K562 (cell line): ENCODE data around the gene HNRNPA3. TPM values are rescaled to one million over a fixed set of nuclear protein-coding genes. Genes with fewer than 3 reads are reported as not detected.
A peak's percentile ranks its signal among the peaks of the same experiment; 100 is the strongest.

Source experiments
- ARID4B ChIP-seq: sonication (generic); formaldehyde crosslinking; IDR thresholded peaks from 2 replicates; pipeline ENCODE4 v1.8.0; 2022; ENCODE audit warnings: mild to moderate bottlenecking, missing genetic modification reagents
- BACH1 ChIP-seq: fragments of 200-800 bp; sonication (Bioruptor generic); IDR thresholded peaks from 2 replicates; pipeline ENCODE4 v1.6.1; 2016; ENCODE audit warnings: missing genetic modification characterization, missing compliant biosample characterization
- CEBPB ChIP-seq: fragments of 450-650 bp; IDR thresholded peaks from 2 replicates; pipeline ENCODE4 v1.6.1; 2016; ENCODE audit warnings: missing genetic modification characterization, missing compliant biosample characterization
- MCM7 ChIP-seq, 2 experiments: fragments of 450-650 bp; IDR thresholded peaks; 2 replicates each; pipeline ENCODE4 v1.6.1; 2016 to 2018
- MIER1 ChIP-seq: fragments of 450-650 bp; IDR thresholded peaks from 2 replicates; pipeline ENCODE4 v1.6.1; 2016; ENCODE audit warnings: antibody characterized with exemption, mild to moderate bottlenecking, low read depth
- NFATC3 ChIP-seq: fragments of 450-650 bp; IDR thresholded peaks from 2 replicates; pipeline ENCODE4 v1.6.1; 2017; ENCODE audit warnings: mild to moderate bottlenecking
- NFIC ChIP-seq: fragments of 450-650 bp; IDR thresholded peaks from 2 replicates; pipeline ENCODE4 v1.6.1; 2017; ENCODE audit warnings: mild to moderate bottlenecking, inconsistent platforms
- NR1H2 ChIP-seq: sonication (generic); formaldehyde crosslinking; IDR thresholded peaks from 2 replicates; pipeline ENCODE4 v1.4.0; 2020; ENCODE audit warnings: mild to moderate bottlenecking, missing genetic modification reagents
- RBBP5 ChIP-seq: fragments of 200-600 bp; sonication (generic); IDR thresholded peaks from 2 replicates; pipeline ENCODE4 v1.6.1; 2012; ENCODE audit warnings: borderline replicate concordance, mild to moderate bottlenecking, low read length, control low read depth, inconsistent platforms; ENCODE audit not compliant: insufficient read depth, poor library complexity, severe bottlenecking
- TRIM24 ChIP-seq, 2 experiments: fragments of 450-650 bp; IDR thresholded peaks; 2 replicates each; pipeline ENCODE4 v1.6.1; 2016
- ZBED1 ChIP-seq: IDR thresholded peaks from 2 replicates; pipeline ENCODE4 v1.6.1; 2014
- ZNF589 ChIP-seq: fragments of 200-800 bp; sonication (Bioruptor generic); IDR thresholded peaks from 2 replicates; pipeline ENCODE4 v1.6.1; 2016; ENCODE audit warnings: low read depth, missing genetic modification characterization, missing compliant biosample characterization
- polyA plus RNA-seq, 8 experiments: library from polyadenylated mRNA; depleted of rRNA in 4 of 8; stranded (reverse) in 5 of 8; unstranded in 3 of 8; fragments of >200 nt; fragmentation: Nextera tagmentation in 2 of 8; fragmentation: Illumina TruSeq in 1 of 8; extraction: Ambion mirVana in 2 of 8; extraction: Trizol in 1 of 8; gene quantifications; 2 replicates each; pipeline versions ENCODE4 v1.2.1 to v1.2.3, GENCODE V29; 2011 to 2014; ENCODE audit warnings: inconsistent platforms in 1 of 8, missing spikeins in 1 of 8
- total RNA-seq, 7 experiments: library from RNA; depleted of rRNA in 6 of 7; stranded (reverse); fragments of >200 nt in 6 of 7; fragmentation: Illumina TruSeq in 2 of 7; extraction: Trizol in 2 of 7; gene quantifications; 2 replicates each; pipeline versions ENCODE4 v1.2.1 to v1.2.3, GENCODE V29; 2011 to 2021; ENCODE audit warnings: low replicate concordance in 1 of 7
- TF ChIP-seq, protein P1 (sequence below): IDR thresholded peaks from 3 replicates; pipeline ENCODE4 v1.6.1; 2011; ENCODE audit warnings: borderline replicate concordance, mild to moderate bottlenecking; ENCODE audit not compliant: insufficient read length, insufficient read depth
- TF ChIP-seq, protein P2 (sequence below), 2 experiments: fragments of 450-650 bp in 1 of 2; sonication (generic) in 1 of 2; formaldehyde crosslinking in 1 of 2; IDR thresholded peaks in 1 of 2; conservative IDR thresholded peaks in 1 of 2; 2 replicates each; pipeline versions ENCODE4 v1.6.1 to v1.8.1; 2016 to 2023; ENCODE audit warnings: mild to moderate bottlenecking in 2 of 2, moderate library complexity in 2 of 2, inconsistent platforms in 1 of 2, missing genetic modification reagents in 1 of 2
- TF ChIP-seq, protein P3 (sequence below), 3 experiments: fragments of 200-800 bp in 1 of 3; sonication (Bioruptor generic) in 1 of 3; sonication (generic) in 1 of 3; formaldehyde crosslinking in 1 of 3; IDR thresholded peaks; 2 replicates each; pipeline versions ENCODE4 v1.6.1 to v1.8.0; 2016 to 2022; ENCODE audit warnings: mild to moderate bottlenecking in 2 of 3, missing compliant biosample characterization in 2 of 3, missing genetic modification characterization in 2 of 3, missing genetic modification reagents in 1 of 3
- TF ChIP-seq, protein P4 (sequence below): fragments of 250-450 bp; sonication (Bioruptor Pico); IDR thresholded peaks from 2 replicates; pipeline ENCODE4 v1.4.0; 2020; ENCODE audit warnings: mild to moderate bottlenecking, moderate library complexity, borderline replicate concordance

Gene HNRNPA3
- total and polyA plus RNA-seq, 9 of the 15 experiments (the other 6 are each of a cell fraction or from before 2014, with no cell fraction given): 72.8 to 428 (median 192) TPM

DNA sequence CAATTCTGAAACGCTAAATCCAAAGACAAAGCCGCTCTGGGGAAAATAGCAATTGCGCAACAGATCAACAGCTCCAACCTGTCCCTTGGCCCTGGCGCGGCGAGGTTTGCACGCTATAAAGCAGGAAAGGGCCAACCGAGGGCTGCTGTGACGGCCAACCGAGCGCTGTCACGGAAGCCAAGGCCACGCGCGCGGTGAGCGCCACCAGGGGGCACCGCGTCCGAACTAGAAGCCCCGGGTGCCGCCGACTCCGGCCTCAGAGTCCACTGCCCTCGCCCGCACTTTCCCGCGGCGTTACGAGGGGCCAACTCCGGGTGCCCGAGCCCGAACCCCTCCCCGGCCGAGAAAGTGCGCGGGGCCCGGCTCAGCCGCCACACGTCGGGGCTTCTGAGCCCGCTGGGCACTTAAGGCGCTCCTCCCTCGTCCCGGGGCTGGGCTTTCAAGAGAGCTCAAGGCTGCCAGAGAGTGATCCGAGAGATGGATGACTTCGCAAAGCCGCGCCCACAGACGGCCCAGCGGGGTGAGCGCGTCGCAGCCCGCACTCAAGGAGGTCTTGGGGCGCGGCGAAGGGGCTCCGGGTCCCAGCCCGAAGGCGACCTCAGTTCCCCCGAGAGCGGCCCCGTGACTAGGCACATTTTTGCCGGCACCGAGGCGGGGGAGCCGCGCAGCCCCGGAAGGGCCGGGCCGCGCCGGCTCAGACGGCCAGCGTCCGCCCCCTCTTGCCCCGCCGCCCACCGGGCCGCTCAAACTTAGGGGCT, 51.0 kb downstream of the HNRNPA3 start (continued):
- TF ChIP-seq, protein P1, sequence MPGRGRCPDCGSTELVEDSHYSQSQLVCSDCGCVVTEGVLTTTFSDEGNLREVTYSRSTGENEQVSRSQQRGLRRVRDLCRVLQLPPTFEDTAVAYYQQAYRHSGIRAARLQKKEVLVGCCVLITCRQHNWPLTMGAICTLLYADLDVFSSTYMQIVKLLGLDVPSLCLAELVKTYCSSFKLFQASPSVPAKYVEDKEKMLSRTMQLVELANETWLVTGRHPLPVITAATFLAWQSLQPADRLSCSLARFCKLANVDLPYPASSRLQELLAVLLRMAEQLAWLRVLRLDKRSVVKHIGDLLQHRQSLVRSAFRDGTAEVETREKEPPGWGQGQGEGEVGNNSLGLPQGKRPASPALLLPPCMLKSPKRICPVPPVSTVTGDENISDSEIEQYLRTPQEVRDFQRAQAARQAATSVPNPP: no peak
- TF ChIP-seq, protein P2, sequence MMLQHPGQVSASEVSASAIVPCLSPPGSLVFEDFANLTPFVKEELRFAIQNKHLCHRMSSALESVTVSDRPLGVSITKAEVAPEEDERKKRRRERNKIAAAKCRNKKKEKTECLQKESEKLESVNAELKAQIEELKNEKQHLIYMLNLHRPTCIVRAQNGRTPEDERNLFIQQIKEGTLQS (IDR thresholded peaks at IDR 0.05): peak; percentile 89
- TF ChIP-seq, protein P2 (CRISPR knock-in tag; conservative IDR thresholded peaks at IDR 0.05): peak; percentile 80; the same call in 1 of the 2 replicates
- TF ChIP-seq, protein P3, sequence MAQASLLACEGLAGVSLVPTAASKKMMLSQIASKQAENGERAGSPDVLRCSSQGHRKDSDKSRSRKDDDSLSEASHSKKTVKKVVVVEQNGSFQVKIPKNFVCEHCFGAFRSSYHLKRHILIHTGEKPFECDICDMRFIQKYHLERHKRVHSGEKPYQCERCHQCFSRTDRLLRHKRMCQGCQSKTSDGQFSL (CRISPR knock-in tag; IDR thresholded peaks at IDR 0.05): no peak
- TF ChIP-seq, protein P3 (tag; IDR thresholded peaks at IDR 0.05): no peak
- TF ChIP-seq CEBPB: peak; percentile 100
- no peak for TF ChIP-seq MCM7 (IDR thresholded peaks at IDR 0.05)
- TF ChIP-seq ZNF589 (CRISPR knock-in tag): peak; percentile 90; the same call in 1 of the 2 replicates
- peak in 1 of 2 experiments; percentile 67 for TF ChIP-seq TRIM24 (IDR thresholded peaks at IDR 0.05)
- TF ChIP-seq RBBP5: peak; percentile 85
- 0 out of 2 replicates have a peak, but pooled peaks have one; percentile 74 for TF ChIP-seq NR1H2 (CRISPR knock-in tag)
- peak; percentile 64 for TF ChIP-seq NFIC
- TF ChIP-seq BACH1 (tag): 0 out of 2 replicates have a peak, but pooled peaks have one; percentile 77
- TF ChIP-seq ARID4B (CRISPR knock-in tag): peak; percentile 99
- no peak for TF ChIP-seq NFATC3
- peak; percentile 90 for TF ChIP-seq ZBED1
- TF ChIP-seq MIER1: no peak
- TF ChIP-seq, protein P4, sequence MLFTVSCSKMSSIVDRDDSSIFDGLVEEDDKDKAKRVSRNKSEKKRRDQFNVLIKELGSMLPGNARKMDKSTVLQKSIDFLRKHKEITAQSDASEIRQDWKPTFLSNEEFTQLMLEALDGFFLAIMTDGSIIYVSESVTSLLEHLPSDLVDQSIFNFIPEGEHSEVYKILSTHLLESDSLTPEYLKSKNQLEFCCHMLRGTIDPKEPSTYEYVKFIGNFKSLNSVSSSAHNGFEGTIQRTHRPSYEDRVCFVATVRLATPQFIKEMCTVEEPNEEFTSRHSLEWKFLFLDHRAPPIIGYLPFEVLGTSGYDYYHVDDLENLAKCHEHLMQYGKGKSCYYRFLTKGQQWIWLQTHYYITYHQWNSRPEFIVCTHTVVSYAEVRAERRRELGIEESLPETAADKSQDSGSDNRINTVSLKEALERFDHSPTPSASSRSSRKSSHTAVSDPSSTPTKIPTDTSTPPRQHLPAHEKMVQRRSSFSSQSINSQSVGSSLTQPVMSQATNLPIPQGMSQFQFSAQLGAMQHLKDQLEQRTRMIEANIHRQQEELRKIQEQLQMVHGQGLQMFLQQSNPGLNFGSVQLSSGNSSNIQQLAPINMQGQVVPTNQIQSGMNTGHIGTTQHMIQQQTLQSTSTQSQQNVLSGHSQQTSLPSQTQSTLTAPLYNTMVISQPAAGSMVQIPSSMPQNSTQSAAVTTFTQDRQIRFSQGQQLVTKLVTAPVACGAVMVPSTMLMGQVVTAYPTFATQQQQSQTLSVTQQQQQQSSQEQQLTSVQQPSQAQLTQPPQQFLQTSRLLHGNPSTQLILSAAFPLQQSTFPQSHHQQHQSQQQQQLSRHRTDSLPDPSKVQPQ (CRISPR knock-in tag): no peak; the same call in 1 of the 2 replicates
